Activated CD8-positive, alpha-beta T cell treated with anti-CD3 and anti-CD28 coated beads for 36 hours (primary cell): ENCODE results near the gene ANKRD6. TPM values are rescaled to one million over a fixed set of nuclear protein-coding genes. Genes with fewer than 3 reads are reported as not detected.

Experiments
- ATAC-seq: fragments of 200-7000 bp; cut with Tn5 transposase; one replicate; pipeline ENCODE4 v1.10.0; 2021; ENCODE audit warnings: mild to moderate bottlenecking, moderate library complexity
- CTCF ChIA-PET: fragments of 350-600 bp; sonication (Branson Sonifier 250); formaldehyde crosslinking; loops from one replicate; lab custom pipeline; 2021; ENCODE audit warnings: antibody characterized with exemption; lab: Charles Lee
- POLR2A ChIA-PET: fragments of 350-600 bp; sonication (Branson Sonifier 250); formaldehyde crosslinking; loops from one replicate; lab custom pipeline; 2021; ENCODE audit warnings: antibody characterized with exemption; lab: Charles Lee
- DNase-seq: peaks from one replicate; pipeline ENCODE4 v3.0.0-alpha.2; 2020
- H3K27ac Mint-ChIP-seq: one replicate; pipeline ENCODE4 v1.8.0; 2021; ENCODE audit warnings: mild to moderate bottlenecking, mixed read lengths
- H3K27me3 Mint-ChIP-seq: one replicate; pipeline ENCODE4 v1.8.0; 2021; ENCODE audit warnings: mixed read lengths
- H3K36me3 Mint-ChIP-seq: one replicate; pipeline ENCODE4 v1.8.0; 2021; ENCODE audit warnings: low read depth, mixed read lengths
- H3K4me1 Mint-ChIP-seq: one replicate; pipeline ENCODE4 v1.8.0; 2021; ENCODE audit warnings: low read depth, mixed read lengths
- H3K4me3 Mint-ChIP-seq: one replicate; pipeline ENCODE4 v1.8.0; 2021; ENCODE audit warnings: mild to moderate bottlenecking, moderate library complexity, mixed read lengths
- H3K9me3 Mint-ChIP-seq: one replicate; pipeline ENCODE4 v1.8.0; 2021; ENCODE audit warnings: mixed read lengths
- intact Hi-C: fragments of 100-400 bp; cut with micrococcal nuclease; formaldehyde crosslinking; loops from one replicate; pipeline ENCODE4 v1.10.0; 2022
- total RNA-seq, 2 experiments: library from RNA; stranded (reverse); gene quantifications; one replicate each; pipeline ENCODE4 v1.2.3, GENCODE V29; 2021
- TF ChIP-seq, protein P1 (sequence below): fragments of 200-600 bp; IDR thresholded peaks from one replicate; pipeline ENCODE4 v1.8.0; 2022; ENCODE audit warnings: antibody characterized with exemption, mild to moderate bottlenecking

Gene ANKRD6
- total RNA-seq, 2 experiments from 2014 or later: 3.5 to 4.9 TPM

DNA sequence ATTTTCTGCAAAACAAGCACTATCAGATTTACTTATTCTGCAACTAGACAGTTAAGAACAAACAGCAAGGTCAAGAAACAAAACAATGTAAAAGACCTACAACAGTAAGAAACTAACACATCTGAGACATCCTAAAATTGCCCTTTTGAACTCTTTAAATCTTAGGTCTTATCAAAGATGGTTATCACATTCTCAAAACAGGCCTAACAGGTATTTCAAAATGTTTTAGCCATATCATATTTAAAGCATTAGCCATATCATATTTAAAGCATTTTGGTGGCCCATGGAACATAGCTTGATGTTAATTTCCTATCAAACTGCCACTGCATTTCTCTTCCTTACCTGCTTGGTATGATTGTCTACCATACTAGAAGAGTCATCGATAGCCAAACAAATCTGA, 216.7 kb downstream of the ANKRD6 start:
- H3K27ac Mint-ChIP-seq: no peak overlapping the region
- CTCF ChIA-PET: interaction anchor here (1.0 kb wide), 1 partner anchor 217 kb away, joined by 3 read pairs; no protein-coding TSS in a partner anchor
- no peak overlapping the region for H3K4me3 Mint-ChIP-seq
- POLR2A ChIA-PET: no interaction called here
- H3K9me3 Mint-ChIP-seq: no peaks in the 10 kb centered on the region
- no peak for ATAC-seq
- no peaks in the 10 kb centered on the region for H3K4me1 Mint-ChIP-seq
- no peak for DNase-seq
- intact Hi-C loops: no loop called here
- TF ChIP-seq, protein P1, sequence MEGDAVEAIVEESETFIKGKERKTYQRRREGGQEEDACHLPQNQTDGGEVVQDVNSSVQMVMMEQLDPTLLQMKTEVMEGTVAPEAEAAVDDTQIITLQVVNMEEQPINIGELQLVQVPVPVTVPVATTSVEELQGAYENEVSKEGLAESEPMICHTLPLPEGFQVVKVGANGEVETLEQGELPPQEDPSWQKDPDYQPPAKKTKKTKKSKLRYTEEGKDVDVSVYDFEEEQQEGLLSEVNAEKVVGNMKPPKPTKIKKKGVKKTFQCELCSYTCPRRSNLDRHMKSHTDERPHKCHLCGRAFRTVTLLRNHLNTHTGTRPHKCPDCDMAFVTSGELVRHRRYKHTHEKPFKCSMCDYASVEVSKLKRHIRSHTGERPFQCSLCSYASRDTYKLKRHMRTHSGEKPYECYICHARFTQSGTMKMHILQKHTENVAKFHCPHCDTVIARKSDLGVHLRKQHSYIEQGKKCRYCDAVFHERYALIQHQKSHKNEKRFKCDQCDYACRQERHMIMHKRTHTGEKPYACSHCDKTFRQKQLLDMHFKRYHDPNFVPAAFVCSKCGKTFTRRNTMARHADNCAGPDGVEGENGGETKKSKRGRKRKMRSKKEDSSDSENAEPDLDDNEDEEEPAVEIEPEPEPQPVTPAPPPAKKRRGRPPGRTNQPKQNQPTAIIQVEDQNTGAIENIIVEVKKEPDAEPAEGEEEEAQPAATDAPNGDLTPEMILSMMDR: no peak
- H3K36me3 Mint-ChIP-seq: peaks cover 38% of the 10 kb centered on the region
- no peaks in the 10 kb centered on the region for H3K27me3 Mint-ChIP-seq

DNA sequence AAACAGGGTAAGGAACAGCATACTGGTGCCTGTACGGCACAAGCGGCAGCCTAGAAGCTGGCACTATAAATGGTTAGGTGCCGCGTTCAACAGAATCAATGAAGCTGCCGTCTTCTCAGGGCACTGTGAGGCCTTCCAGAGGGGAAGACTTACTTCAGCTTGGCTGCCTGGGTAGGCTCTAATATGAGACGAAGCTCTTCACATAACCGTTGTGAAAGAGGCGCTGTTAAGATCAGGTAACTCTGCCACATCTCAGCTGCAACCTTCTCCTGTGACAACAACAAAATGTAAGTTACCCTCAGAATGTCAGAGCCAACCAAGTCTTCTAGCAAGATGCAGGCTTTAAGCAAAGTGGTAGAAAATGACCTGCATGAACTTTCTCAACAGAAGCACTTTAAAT, 217.6 kb downstream of the ANKRD6 start:
- ATAC-seq: no peak
- POLR2A ChIA-PET: interaction anchor here (0.7 to 1.6 kb wide), 2 partner anchors 11 to 118 kb away, joined by 3 to 4 read pairs; no protein-coding TSS in a partner anchor

DNA sequence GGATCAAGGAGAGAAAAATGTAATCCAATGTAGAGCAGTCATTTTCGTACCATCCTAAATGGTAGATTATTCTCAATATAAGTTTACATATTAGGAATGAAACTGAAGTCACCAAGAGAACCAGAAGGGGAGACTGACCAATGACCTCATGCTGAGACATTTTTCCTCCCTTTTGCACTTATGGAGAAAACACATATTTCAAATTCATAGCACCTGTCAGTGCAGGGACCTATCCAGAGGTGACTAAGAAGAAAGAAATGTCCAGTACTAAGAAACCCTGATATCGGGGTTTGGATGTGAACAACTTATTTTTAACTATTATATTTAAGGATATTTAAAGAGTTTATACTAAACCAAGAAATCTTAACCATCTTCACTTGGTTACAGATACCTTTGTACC, 222.2 kb downstream of the ANKRD6 start:
- POLR2A ChIA-PET: no interaction called here
- Mint-ChIP-seq H3K4me3 (no peak overlapping the region), H3K9me3 (no peaks in the 10 kb centered on the region)

More for the DNA sequence above, 217.6 kb downstream of the ANKRD6 start:
- no peaks in the 10 kb centered on the region for H3K4me1 Mint-ChIP-seq
- intact Hi-C loops: no loop called here
- H3K27ac Mint-ChIP-seq: no peak overlapping the region
- H3K36me3 Mint-ChIP-seq: peaks cover 37% of the 10 kb centered on the region
- no peak for DNase-seq
- H3K27me3 Mint-ChIP-seq: no peaks in the 10 kb centered on the region
- CTCF ChIA-PET: interaction anchor here (1.0 kb wide), 1 partner anchor 218 kb away, joined by 3 read pairs; no protein-coding TSS in a partner anchor
- TF ChIP-seq, protein P1: no peak
- no peak overlapping the region for H3K4me3 Mint-ChIP-seq
- no peaks in the 10 kb centered on the region for H3K9me3 Mint-ChIP-seq

DNA sequence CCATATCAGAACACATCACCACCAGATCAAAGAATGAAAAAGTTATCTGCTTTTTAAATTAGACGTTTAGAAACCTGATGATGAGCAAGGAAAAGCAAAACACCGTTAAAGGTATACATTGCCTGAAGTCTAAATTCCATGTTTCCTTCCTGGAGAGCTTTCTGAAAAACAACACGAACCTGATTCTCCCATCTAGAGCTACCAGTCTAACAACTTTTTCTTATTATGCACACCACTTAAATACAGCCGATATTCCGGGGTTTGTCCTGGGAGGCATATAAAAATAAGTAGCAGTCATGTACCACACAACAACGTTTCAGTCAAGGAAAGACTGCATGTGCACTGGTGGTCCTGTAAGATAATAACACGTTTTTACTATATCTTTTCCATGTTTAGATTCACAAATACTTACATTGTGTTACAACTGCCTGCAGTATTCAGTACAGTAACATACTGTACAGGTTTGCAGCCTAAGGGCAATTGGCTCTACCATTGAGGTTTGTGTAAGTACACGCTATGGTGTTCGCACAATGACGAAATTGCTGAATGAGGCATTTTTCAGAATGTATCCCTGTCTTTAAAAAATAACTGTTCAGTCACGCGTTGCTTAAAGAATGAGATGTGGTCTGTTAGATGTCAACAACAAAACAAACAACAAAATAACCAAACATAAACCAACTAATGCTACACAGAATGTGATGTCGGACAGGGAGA, 224.7 kb downstream of the ANKRD6 start:
- Mint-ChIP-seq H3K4me1 (no peaks in the 10 kb centered on the region), H3K9me3 (no peaks in the 10 kb centered on the region), H3K27ac (no peak overlapping the region), H3K4me3 (no peak overlapping the region), H3K27me3 (no peaks in the 10 kb centered on the region), H3K36me3 (peaks cover 42% of the 10 kb centered on the region)
- intact Hi-C loops: no loop called here
- DNase-seq: no peak
- TF ChIP-seq, protein P1: no peak
- ATAC-seq: no peak
- CTCF ChIA-PET: no interaction called here
- POLR2A ChIA-PET: interaction anchor here (0.7 kb wide), 1 partner anchor 11 kb away, joined by 3 read pairs; no protein-coding TSS in a partner anchor

More for the DNA sequence above, 222.2 kb downstream of the ANKRD6 start:
- ATAC-seq (no peak), DNase-seq (no peak)
- intact Hi-C loops: no loop called here
- TF ChIP-seq, protein P1: no peak
- CTCF ChIA-PET: interaction anchor here (0.6 kb wide), 1 partner anchor 288 kb away, joined by 3 read pairs; no protein-coding TSS in a partner anchor
- H3K27ac Mint-ChIP-seq: no peak overlapping the region
- H3K27me3 Mint-ChIP-seq: no peaks in the 10 kb centered on the region
- no peaks in the 10 kb centered on the region for H3K4me1 Mint-ChIP-seq
- peaks cover 42% of the 10 kb centered on the region for H3K36me3 Mint-ChIP-seq

DNA sequence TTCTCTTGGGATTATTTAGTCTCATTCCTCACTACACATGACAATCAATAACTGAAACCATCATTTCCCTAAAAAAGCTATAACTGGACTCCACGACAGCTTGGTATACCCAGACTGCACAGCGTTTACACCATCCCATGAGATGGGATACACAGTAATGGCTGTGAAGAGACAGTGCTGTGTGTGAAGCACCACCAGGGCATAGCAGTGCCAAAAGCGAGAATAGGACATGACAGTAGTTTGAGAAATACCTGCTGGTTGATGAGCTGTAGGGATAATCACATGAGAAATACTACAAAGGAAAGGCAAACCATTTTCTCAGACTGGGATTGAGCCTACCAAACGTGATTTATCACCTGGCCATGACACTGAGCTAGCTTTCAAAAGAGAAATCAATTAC, 228.0 kb downstream of the ANKRD6 start:
- no peak for ATAC-seq
- intact Hi-C loops: no loop called here
- Mint-ChIP-seq H3K4me3 (no peak overlapping the region), H3K27ac (no peak overlapping the region), H3K27me3 (no peaks in the 10 kb centered on the region), H3K9me3 (no peaks in the 10 kb centered on the region), H3K36me3 (peaks cover 53% of the 10 kb centered on the region), H3K4me1 (no peaks in the 10 kb centered on the region)
- POLR2A ChIA-PET: interaction anchor here (1.4 kb wide), 1 partner anchor 10 kb away, joined by 4 read pairs; no protein-coding TSS in a partner anchor
- no peak for DNase-seq
- TF ChIP-seq, protein P1: no peak
- CTCF ChIA-PET: interaction anchor here (0.7 to 1.2 kb wide), 2 partner anchors 25 to 139 kb away, joined by 3 read pairs; no protein-coding TSS in a partner anchor
